HG03135 (cell line): Measurements from ENCODE around the gene EHD4.
A peak's percentile ranks its signal among the peaks of the same experiment; 100 is the strongest.

ENCODE experiments used
- ATAC-seq: cut with Tn5 transposase; IDR thresholded peaks from one replicate; pipeline ENCODE4 v1.9.1; 2021; ENCODE audit warnings: mild to moderate bottlenecking, moderate library complexity; ENCODE audit not compliant: unreplicated experiment

Gene EHD4

DNA sequence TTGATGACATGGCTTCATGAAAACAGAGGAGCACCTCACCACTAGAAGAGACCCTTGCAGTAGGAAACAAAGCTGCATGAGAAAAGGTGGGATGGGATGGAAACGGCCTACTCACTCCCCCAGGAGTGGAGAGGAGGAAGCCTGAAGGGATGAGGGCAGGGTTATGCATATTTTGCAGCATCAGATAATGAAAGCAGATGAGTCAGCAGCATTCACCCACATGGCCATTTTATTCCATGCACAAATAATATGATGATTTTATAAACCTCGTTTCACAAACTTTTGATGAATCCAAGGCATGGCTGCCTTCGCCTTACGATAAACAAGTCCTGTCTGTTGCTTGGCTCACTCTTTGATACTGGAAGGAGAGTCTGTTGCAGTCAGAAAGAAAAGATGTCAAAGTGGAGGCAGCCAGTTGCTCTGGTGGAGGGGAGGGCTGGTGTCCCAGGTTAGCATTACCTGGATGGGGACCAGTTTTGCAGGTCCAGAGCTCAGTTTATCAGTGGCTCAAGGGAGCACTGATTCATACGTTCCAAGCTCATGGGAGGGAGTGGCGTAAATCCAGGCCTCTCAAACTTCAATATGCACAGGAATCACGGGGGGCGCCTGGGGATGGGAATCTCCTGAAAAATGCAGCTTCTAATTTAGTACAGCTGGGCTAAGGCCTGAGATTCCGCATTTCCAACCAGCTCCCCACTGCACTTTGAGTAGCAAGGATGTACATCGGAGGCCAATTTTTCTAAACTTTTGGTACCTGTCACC lies 9.2 kb upstream of the EHD4 start:
- no peak for ATAC-seq

DNA sequence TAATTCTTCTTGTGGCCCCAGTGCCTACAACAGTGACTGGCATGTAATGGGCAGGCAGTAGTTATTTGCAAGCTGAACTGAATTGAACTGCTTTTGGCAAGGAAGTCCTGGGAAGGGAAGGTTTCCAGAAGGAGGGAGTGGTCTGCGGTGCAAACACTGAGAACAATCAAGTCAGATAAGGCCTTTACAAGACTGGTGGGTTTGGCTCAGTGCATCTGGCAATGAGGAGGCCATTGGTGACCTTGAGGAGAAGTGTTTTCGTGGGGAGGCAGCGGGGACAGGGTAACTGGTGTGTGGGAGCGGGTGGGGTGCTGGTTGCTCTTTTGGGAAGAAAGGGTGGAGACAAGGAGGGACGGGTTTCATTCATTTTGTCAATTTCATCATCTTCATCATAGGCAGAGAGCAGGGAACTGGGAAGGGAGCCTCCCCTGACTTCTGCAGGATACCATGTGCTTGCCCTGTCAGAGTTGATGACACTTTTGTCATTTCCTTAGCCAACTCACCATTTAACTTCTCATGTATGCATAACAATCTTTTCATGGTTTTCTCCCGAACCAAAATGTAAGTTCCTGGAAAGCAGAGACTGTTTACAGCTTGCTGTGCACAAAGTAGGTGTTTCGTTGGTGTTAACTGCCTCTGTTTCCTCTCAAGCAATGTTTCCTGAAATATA lies 8.4 kb upstream of the EHD4 start:
- ATAC-seq = no peak

GRCh38 chr15:41979493-41980266 lies 7.3 kb upstream of the EHD4 start:
- no peak for ATAC-seq

GRCh38 chr15:41978534-41978933 lies 6.2 kb upstream of the EHD4 start:
- no peak for ATAC-seq

DNA sequence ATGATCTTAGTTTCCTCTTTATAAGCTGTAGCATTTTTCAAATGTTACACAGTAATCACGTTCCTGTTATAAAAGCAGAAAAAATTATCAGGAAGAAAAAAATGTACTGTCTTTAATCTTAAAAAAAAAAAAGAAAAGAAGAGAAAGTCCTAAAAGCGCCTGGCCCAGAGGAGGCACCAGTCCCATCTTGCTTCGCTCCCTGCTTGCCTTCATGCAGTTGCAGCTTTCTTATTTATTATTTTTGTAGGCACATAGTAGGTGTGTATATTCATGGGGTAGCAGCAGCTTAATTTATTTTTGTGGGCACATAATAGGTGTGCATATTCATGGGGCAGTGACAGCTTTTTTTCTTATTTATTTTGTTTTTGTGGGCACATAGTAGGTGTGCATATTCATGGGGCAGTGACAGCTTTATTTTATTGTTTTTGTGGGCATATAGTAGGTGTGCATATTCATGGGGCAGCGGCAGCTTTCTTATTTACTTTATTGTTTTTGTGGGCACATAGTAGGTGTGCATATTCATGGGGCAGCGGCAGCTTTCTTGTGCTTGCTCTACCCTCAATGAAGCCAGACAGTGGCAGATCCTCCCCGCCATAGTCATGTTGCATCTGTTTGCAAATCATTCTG lies 5.5 kb upstream of the EHD4 start:
- ATAC-seq = no peak

- no peak for ATAC-seq
Measured at GRCh38 chr15:41975669-41976068, 3.3 kb upstream of the EHD4 start.

GRCh38 chr15:41974041-41974440 lies 1.7 kb upstream of the EHD4 start:
- no peak for ATAC-seq

DNA sequence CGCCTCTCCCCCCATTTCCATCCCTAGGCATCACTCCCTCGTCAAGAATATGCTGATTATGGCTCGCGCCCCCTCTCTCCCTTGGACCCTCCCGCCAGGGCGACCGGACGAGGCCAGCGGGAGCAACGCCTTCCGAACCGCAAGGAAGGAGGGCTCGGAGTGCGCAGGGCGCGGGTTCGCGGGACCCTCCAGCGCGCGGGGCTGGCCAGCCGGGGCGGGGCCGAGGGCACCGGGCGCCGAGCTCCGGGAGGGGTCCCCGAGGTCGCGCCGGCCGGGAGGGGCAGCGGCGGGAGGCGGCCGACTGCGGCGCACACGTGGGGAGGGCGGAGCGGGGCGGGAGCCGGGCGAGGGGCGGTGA lies 483 bp downstream of the EHD4 start:
- peak; percentile 17 for ATAC-seq

DNA sequence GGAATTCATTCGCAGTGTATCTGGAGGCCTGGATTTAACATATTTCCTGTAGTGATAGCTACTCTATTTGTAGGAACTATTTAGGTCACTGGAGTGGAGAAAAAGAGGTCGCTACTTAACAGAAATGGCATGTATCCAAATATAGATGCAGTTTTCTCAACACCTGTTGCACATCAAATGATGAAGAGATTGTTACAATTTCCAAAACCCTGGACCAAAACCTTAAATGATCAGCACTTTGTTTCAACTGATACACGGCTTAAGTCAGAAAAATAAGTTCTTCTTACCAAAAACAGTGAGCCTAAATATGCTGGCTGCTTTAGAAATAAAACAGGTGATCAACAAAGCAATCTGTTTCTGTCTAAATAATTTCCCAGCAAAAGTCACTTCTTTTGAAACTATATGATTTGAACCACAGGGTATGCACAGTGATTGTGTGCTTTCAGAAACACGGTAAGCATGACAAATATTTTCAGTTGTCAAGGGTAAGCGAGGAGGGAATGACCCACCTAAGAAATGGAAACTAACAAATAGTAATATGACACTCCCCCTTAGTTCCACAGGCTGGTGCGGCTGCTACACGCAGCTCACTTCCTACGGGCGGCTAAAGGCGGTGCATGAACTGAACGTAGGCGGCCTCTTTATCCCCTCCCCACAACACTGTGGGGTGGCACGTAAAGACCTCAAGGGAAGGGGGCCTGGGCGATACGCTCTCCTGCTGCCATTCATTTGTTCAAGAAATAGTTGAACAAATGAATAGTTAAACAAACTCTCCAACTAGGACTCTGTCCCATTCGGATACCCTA lies 1.1 kb downstream of the EHD4 start:
- ATAC-seq = peak; percentile 44

- ATAC-seq = no peak
Measured at GRCh38 chr15:41970456-41970855, 1.9 kb downstream of the EHD4 start.

DNA sequence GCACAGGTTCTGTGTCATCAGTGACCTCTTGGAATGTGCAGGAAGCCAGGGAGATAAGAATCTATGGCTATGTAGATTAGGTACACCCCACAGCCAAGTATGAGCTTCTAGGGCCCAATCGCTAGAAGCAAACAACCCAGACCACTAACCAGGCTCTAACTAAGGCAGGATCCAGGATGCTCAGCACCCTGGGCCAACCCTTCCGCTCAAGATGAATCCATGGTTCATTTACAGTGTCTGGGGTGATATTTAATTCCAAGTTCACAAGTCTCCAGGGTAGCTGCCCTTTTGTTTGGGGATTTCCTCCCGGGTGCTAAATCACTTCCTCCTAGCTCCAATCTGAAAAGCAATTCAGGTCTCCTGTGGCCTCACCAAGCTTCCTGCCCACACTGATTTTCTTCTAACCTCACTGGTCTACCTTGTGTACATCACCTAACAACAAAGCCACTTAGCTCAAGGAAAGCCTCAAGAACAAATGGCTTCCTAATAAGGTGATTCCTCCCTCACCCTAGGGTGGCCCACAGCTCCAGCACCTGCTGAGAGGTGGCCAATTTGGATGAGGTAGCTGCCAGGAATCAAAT lies 2.4 kb downstream of the EHD4 start:
- ATAC-seq = no peak

GRCh38 chr15:41968701-41969100 lies 3.7 kb downstream of the EHD4 start:
- no peak for ATAC-seq

DNA sequence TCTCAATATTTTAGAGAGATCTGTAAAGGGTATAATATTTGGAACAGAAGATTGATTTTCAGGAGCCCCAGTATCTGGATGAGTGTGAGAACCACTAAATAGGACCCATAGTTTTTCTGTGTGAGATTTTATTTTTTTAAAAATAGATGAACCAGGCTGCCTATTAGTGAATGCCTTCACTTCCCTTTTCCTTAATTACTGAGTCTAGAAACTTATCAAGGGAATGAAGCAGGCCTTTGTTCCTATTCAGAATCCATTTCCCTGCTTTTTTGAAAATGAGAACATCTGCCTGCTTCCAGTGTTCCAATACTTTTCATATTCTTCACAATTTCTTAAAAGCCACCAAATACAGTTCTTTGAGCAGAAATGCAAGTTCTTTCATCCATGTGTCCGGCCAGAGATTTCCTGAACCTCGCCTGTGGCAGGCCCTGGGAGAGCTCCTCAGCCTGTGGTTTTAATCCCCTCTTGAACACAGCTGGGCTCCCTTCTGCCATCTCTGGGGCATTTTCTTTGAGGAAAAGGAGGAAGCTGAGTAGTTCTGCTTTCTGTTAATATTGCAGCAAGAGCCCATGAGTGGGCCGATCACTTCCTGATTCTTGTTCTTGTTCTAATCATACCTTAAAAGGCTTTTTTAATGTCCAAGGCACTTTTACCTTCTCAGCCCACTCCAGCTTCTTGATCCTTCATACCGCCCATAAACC lies 4.7 kb downstream of the EHD4 start:
- ATAC-seq = no peak

DNA sequence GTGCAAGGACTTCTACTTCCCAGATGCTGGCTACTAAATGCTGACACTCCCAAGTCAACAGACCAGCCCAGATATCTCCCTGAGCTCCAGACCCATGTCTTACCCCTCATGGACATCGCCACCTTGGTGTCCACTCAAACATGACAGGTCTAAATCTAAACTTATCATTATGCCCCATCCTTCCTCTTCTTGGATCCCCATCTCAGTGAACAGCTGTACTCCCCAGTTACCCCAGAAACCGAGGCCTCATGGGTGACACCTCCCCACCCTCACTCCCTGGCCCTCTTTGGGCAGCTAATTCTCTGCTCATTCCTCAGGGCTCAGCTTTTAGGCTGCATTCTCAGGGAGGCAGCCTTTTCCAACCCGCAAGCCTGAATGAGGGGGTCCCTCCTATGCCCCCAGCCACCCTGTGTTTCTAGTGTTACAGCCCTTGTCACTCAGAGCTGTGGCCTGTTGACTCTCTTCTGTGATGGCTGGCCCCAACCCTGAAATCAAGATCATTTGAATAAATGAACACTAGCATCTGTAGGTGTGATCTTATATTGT lies 5.4 kb downstream of the EHD4 start:
- no peak for ATAC-seq

DNA sequence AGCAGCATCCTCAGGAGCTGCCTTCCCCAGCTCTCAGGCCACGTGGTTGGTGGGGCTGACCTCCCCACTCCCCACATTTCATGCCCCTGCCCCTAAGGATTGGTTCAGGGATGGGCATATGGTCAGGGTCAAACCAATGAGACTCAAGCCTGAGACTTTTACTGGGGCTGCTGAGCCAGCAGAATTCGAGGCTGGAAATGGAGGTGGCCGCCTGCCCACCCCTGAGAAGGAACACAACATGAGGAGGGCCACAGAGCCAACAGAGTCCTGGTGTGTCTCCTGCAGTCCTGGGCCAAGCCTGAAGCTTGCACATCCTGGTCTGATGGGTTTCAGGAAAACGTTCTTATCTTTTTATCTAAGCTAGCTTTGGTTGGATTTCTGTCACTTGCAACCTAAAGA lies 5.9 kb downstream of the EHD4 start:
- ATAC-seq = no peak

- no peak for ATAC-seq
Measured at GRCh38 chr15:41965441-41966413, 6.6 kb downstream of the EHD4 start.

GRCh38 chr15:41961595-41962202 lies 10.7 kb downstream of the EHD4 start:
- no peak for ATAC-seq

GRCh38 chr15:41961001-41961518 lies 11.3 kb downstream of the EHD4 start:
- ATAC-seq = no peak
